MM.1S (cell line): ENCODE results near the gene TCF12.

Experiments
- CTCF ChIP-seq: fragments of 300-600 bp; sonication (generic); IDR thresholded peaks from 2 replicates; pipeline ENCODE4 v1.5.1; 2016; ENCODE audit warnings: antibody characterized with exemption, low read length, mixed read lengths
- EZH2 ChIP-seq: fragments of 300-600 bp; sonication (generic); optimal IDR thresholded peaks from 2 replicates; pipeline ENCODE3; 2017; ENCODE audit warnings: low read depth, mild to moderate bottlenecking, antibody characterized with exemption, low read length, mixed read lengths
- EZH2phosphoT487 ChIP-seq: fragments of 300-600 bp; sonication (generic); IDR thresholded peaks from 2 replicates; pipeline ENCODE4 v1.6.1; 2018; ENCODE audit warnings: antibody characterized with exemption, low read length

GRCh38 chr15:57070674-57071073 is 152.2 kb downstream of the TCF12 start:
- TF ChIP-seq CTCF: no peak
- TF ChIP-seq EZH2phosphoT487: no peak
- TF ChIP-seq EZH2: no peak
